Epithelial cell of proximal tubule (primary cell): ENCODE results near the gene EIF4H. TPM values are rescaled to one million over a fixed set of nuclear protein-coding genes. Genes with fewer than 3 reads are reported as not detected.
"Not testable (repeated sequence)": the region's sequence is repeated elsewhere in the genome, so short reads cannot be mapped to it uniquely, and the experiment has no call there.

Experiments used
- DNase-seq: peaks from one replicate; pipeline ENCODE4 v3.0.0-alpha.2; 2011; ENCODE audit warnings: low read depth
- H3K4me3 ChIP-seq: 2 replicates; pipeline ENCODE4 v1.5.1; 2011; ENCODE audit warnings: low read depth, mild to moderate bottlenecking, low read length
- total RNA-seq: library from RNA; depleted of rRNA; stranded (reverse); fragments of >200 nt; gene quantifications from 2 replicates; pipeline ENCODE4 v1.2.3, GENCODE V29; 2015
- TF ChIP-seq, protein P1 (sequence below): conservative IDR thresholded peaks from 2 replicates; pipeline ENCODE4 v1.5.1; 2012; ENCODE audit warnings: low read depth, mild to moderate bottlenecking, low read length

The EIF4H gene
- total RNA-seq, 1 donor from 2014 or later = 310 TPM

DNA sequence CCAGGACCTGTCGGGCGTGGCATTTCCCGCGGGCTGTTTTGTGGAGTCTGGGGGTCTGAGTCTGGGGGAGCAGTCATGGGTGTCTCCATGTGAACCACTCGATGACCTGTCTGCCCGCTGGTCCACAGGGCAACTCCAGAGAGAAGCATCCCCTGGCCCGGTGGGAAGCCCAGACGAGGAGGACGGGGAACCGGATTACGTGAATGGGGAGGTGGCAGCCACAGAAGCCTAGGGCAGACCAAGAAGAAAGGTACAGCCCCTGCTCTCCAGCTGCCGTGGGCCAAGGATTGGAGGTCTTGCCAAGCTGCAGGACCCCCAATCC lies 50.3 kb downstream of the EIF4H start:
- TF ChIP-seq, protein P1, sequence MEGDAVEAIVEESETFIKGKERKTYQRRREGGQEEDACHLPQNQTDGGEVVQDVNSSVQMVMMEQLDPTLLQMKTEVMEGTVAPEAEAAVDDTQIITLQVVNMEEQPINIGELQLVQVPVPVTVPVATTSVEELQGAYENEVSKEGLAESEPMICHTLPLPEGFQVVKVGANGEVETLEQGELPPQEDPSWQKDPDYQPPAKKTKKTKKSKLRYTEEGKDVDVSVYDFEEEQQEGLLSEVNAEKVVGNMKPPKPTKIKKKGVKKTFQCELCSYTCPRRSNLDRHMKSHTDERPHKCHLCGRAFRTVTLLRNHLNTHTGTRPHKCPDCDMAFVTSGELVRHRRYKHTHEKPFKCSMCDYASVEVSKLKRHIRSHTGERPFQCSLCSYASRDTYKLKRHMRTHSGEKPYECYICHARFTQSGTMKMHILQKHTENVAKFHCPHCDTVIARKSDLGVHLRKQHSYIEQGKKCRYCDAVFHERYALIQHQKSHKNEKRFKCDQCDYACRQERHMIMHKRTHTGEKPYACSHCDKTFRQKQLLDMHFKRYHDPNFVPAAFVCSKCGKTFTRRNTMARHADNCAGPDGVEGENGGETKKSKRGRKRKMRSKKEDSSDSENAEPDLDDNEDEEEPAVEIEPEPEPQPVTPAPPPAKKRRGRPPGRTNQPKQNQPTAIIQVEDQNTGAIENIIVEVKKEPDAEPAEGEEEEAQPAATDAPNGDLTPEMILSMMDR = no peak
- no peak overlapping the region for H3K4me3 ChIP-seq
- no peak for DNase-seq

DNA sequence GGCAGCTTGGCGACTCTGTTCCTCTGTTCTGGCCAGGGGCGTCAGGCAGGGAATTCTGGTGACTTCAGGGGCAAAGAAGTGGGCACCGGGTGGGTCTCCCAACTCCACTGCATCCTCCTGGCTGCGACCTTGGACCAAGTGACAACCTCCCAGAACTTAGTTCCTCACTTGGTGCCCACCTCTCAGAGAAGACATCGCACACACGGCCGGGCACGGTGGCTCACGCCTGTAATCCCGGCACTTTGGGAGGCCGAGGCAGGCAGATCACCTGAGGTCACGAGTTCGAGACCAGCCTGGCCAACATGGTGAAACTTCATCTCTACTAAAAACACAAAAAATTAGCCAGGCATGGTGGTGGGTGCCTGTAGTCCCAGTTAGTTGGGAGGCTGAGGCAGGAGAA lies 50.8 kb downstream of the EIF4H start:
- DNase-seq = not testable (repeated sequence)

DNA sequence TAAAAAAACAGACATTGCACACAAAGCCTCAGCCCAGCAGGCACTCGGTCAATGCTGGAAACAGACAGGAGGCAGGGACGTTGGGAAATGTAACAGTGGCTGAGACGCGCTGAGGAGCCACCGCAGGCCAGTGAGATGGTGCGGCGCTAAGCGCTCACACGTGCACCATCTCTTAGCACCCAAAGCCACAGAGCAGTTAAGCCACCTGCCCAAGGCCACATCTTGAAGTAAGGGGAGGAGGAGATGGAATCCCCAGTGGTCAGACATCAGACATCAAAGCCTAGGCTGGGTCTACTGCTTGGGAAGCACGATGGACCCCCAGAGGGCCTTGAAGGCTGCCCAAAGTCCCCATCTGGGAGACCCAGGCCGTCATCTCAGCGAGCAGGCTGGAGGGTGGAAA lies 51.2 kb downstream of the EIF4H start:
- DNase-seq = no peak
- H3K4me3 ChIP-seq = no peak overlapping the region
- TF ChIP-seq, protein P1 = no peak

More for the DNA sequence above, 50.8 kb downstream of the EIF4H start:
- H3K4me3 ChIP-seq = not testable (repeated sequence)

DNA sequence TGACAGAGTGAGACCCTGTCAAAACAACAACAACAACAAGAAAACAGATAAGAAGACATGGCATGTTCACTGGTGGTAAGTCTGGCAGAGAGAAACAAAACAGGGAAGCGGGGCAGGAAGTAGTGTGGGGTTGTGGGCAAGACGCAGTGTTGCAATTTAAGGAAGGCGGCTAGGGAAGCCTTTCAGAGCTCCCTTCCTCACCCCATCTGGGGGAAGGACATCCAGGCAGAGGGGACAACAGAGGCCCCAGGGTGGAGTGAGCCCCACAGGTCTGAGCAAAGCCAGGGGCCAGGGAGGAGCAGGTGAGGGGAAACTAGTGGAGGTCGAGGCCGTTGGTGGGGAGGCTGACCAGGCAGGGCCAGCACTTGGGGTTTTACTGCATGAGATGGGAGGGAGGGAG lies 52.5 kb downstream of the EIF4H start:
- no peak overlapping the region for H3K4me3 ChIP-seq
- TF ChIP-seq, protein P1 = no peak
- no peak for DNase-seq

DNA sequence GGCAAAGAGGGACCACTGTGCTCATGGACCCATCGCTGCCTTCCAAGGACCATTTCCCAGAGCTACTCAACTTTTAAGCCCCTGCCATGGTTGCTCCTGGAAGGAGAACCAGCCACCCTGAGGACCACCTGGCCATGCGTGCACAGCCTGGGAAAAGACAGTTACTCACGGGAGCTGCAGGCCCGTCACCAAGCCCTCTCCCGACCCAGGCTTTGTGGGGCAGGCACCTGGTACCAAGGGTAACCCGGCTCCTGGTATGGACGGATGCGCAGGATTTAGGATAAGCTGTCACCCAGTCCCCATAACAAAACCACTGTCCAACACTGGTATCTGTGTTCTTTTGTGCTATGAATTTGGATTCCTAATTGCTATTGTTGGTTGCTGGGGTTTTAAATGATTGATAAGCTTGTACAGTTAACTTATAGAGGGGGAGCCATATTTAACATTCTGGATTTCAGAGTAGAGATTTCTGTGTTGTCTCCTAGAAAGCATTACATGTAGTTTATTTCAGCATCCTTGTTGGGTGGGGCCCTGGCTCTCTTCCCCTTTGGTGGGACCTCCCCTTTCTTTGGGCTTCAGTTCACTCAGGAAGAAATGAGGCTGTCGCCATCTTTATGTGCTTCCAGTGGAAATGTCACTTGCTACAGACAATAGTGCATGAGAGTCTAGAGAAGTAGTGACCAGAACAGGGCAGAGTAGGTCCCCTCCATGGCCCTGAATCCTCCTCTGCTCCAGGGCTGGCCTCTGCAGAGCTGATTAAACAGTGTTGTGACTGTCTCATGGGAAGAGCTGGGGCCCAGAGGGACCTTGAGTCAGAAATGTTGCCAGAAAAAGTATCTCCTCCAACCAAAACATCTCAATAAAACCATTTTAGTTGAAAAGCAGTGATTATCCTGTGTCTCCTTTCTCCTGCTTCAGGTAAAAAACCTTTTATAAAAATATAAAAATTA lies 55.1 kb downstream of the EIF4H start:
- no peak overlapping the region for H3K4me3 ChIP-seq
- DNase-seq = no peak
- TF ChIP-seq, protein P1 = no peak

DNA sequence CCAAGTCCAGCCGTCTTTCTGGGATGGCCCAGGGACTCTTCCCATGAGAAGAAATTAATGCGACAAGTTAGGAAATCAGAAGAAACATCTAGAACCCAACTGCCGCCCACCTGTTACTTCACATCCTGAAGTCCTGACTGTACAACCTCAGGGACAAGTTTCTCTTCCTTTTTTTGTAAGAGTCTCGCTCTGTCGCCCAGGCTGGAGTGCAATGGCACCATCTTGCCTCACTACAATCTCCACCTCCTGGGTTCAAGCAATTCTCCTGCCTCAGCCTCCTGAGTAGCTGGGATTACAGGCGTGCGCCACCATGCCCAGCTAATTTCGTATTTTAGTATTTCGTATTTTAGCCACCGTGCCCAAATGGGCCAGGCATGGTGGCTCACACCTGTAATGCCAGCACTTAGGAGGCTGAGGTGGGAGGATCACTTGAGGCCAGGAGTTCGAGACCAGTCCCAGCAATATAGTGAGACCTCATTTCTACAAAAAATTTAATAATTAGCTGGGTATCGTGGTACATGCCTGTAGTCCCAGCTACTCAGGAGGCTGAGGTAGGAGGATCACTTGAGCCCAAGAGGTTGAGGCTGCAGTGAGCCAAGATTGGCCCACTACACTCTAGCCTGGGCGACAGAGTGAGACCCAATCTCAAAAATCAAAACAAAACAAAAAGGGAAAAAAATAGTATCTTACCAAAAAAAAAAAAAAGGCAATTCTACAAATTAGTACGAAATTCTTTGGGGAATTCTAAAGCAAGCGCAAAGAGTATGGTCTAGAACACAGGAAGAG lies 56.5 kb downstream of the EIF4H start:
- TF ChIP-seq, protein P1 = no peak
- H3K4me3 ChIP-seq = no peak overlapping the region
- DNase-seq = no peak

DNA sequence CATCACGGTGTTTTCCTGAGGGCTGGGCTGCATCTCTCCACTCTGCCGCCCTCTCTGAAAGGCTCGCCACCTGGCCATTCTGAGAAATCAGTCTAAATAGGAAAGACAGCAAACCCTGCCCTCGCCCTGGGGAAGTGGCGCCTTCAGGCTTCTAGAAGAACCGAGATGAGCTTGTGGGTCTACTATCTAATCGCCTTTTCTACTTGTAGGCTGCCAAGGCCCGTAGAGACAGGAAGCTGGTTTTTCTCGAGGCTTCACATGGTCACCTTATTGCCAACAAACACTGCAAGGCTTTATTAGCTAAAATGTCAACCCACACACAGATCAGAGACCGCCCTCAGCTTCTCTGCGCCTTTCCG lies 57.1 kb downstream of the EIF4H start:
- DNase-seq = no peak
- TF ChIP-seq, protein P1 = no peak
- H3K4me3 ChIP-seq = no peak overlapping the region
